NCI-H1092 (cell line): Measurements from ENCODE around the gene KIF25.

Source experiments
- DNase-seq: peaks from one replicate; lab custom pipeline; 2025; lab: John Stamatoyannopoulos, UW

Gene KIF25

DNA sequence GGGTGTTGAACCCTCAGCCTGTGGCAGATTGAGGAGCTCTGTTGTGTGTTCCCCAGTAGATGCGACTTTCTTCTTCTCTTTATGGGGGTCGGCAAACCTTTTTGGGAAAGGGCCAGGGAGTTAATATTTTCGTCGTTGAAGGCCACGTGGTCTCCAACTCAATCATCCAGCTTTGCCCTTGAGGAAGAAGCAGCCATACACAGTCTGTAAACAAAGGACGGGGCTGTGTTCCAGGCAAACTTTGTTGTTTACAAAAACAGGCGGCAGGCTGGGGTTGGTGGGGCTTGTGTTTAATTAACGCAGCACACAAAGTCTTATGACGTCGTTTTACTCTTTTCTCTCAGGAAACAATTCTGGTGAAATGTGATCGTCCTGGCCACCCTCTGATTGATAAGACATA lies 20.2 kb downstream of the KIF25 start:
- DNase-seq, result no peak

DNA sequence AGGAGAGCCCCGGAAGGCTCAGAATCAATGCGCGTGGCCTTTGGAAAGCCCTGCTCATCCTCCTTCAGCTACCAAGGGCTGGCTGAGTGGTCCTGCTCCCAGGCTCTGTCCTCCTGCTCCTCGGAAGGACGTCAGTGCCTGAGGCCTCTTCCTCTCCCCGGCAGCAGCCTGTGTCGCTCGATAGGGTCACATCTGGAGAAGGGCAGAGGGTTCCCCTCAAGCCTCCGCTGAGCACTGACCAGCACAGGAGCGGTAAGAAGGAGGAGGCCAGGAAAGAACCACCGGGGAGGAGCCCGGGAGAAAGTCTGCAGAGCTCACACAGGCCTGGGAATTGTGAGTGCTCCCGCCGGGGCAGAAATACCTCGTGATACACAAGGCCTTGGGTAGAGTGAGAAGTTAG lies 21.2 kb downstream of the KIF25 start:
- no peak for DNase-seq

DNA sequence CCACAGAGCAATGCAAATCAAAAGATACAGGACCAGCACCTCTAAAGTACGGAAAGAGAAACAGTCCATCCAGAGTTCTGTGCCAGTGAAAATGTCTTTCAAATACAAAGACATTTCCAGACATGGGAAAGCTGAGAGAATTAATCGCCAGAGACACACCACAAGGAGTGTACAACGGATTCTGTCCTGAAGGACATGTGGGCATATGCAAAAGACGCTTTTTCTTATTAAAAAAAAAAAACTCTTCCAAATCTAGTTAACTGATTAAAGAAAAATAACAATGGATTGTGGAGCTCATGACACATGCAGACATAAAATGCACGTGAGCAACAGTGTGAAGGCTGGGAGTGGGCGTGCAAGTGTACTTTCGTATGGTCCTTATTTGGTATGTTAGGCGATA lies 22.8 kb downstream of the KIF25 start:
- no peak for DNase-seq

GRCh38 chr6:168021581-168021980 lies 24.1 kb downstream of the KIF25 start:
- no peak for DNase-seq

DNA sequence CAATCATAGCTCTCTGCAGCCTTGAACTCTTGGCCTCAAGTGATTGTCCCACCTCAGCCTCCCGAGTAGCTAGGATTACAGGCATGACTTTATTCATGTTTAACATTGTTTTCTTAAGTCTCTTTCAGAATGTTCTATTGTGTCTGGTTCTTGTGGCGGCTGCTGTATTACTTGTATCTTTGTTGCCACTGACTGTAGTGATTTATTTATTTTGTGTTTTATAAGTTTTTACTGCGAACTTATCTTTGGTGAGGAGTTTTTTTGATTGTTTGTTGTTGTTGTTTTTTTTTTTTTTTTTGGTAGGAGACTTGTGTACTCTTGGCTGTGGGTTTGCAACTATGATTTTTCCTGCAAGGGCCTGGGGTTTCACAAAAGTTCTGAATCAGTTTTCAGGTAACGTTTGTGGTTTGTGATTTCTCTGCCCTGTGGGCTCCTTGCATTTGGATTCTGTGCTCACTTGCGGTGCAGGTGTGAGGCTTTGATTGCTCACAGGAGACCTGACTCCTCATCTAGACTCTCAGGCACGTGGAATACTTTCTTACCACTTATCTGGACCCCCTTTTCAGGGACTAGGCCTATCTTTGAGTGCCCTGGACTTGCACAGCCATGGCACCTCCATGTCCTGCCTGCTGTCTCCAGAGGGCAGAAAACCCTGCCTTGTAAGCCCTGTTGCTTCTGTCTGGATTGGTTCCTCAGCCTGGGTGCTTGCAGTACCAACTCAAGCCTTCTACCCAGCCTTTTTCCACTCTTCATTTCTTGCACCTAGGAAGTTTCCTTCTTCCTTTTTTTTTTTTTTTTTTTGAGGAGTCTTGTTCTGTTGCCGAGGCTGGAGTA lies 25.2 kb downstream of the KIF25 start:
- DNase-seq, result no peak

- no peak for DNase-seq
Measured at GRCh38 chr6:168024951-168025510, 27.6 kb downstream of the KIF25 start.

GRCh38 chr6:168025831-168026710 lies 28.6 kb downstream of the KIF25 start:
- no peak for DNase-seq

DNA sequence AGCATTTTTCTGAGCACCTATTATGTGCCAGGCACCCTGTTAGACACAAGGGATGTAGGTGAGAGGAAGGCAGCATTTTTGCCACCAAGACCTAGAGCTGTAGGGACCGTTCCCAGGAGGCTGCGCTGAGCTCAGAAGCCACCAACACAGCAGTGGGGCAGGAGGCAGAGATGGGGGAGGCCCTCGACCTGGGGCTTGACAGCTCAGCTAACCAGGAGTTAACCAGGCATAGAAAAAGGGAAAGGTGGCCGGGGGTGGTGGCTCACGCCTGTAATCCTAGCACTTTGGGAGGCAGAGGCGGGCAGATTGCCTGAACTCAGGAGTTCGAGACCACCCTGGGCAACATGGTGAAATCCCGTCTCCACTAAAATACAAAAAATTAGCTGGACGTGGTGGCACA lies 29.5 kb downstream of the KIF25 start:
- DNase-seq, result no peak

DNA sequence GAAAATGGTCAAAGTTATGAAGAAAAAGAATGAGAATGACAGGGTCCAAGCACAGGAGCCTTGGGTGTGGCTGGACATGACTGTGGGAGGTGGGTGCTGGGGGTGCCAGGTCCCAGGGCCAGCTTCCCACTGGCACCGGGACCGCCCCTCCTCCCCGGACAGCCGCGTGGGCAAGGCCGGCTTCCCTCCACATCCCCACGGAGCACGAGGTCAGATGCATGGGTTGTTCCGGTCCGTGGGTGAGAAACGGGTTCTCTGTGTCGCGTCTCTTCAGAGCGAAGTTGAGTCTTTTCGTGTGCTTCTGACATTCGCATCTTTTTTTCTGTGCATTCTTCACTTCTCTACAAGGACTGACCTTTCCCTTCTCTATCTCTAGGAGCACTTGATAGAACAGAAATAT lies 30.1 kb downstream of the KIF25 start:
- no peak for DNase-seq

- no peak for DNase-seq
Measured at GRCh38 chr6:168028181-168028580, 30.7 kb downstream of the KIF25 start.

GRCh38 chr6:168029459-168030217 lies 32.2 kb downstream of the KIF25 start:
- DNase-seq, result no peak

DNA sequence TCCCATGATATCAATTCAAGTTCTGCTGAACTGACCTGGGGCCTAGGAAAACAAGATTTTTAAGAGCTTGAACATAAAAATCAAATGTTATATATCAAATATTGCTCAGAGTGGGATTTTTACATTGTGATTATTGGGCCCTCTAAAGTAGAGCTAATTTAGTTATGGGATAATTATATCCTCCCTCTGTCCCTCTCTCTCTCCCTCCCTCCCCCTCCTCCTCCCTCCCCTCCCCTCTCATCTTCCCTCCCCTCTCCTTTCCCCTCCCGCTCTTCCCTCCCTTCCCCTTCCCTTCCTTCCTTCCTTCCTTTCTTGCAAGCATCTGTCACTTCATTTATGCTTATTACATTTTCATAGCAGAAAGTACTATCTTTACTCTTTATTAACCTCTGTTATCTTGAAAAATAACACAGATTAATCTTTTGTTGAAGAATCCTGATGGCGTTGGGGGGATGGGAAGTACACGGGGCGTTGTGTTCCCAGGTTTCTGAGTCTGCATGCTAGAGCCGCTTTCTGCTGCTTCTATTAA lies 32.8 kb downstream of the KIF25 start:
- DNase-seq, result no peak

DNA sequence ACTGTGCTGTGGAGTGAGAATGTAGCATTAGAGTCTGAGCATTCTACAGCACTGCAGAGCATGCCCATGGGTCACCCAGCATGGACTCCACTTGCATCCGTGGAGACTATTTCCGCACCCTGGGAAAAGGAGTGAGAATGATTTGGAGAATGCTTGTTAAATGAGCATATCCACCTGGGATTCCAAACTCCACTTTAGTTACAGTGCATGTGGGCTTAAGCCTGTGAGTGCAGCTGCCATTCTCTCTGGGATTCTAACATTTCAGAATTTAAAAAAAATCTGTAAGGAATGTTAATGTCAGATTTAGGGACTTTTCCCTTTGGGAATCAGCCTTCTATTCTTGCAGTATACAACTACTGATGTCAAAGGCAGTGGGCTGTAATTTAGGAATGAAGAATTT lies 33.4 kb downstream of the KIF25 start:
- no peak for DNase-seq

DNA sequence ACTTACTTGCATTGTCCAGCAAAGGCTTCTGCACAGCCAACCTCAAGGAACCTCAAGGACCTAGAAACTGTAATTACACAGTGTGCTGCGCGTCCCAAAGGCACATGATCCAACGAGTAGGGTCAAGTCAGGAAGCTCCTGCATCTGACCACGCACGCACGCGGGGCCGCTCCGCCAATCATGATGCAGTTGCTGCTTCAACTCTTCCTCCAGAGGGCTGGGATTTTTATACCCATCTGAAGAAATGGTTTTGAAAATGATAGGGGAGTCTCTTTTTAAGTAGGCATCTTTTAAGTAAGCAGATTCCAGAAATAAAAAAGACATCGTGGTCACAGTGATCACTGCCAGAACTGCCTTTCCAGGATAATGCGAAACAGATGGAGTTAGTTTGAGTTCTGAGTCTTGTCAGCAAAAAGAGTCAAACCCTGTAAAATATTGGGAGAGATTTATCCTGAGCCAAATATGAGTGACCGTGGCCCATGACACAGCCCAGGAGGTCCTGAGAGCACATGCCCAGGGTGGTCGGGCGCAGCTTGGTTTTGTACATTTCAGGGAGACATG lies 34.0 kb downstream of the KIF25 start:
- DNase-seq, result no peak

DNA sequence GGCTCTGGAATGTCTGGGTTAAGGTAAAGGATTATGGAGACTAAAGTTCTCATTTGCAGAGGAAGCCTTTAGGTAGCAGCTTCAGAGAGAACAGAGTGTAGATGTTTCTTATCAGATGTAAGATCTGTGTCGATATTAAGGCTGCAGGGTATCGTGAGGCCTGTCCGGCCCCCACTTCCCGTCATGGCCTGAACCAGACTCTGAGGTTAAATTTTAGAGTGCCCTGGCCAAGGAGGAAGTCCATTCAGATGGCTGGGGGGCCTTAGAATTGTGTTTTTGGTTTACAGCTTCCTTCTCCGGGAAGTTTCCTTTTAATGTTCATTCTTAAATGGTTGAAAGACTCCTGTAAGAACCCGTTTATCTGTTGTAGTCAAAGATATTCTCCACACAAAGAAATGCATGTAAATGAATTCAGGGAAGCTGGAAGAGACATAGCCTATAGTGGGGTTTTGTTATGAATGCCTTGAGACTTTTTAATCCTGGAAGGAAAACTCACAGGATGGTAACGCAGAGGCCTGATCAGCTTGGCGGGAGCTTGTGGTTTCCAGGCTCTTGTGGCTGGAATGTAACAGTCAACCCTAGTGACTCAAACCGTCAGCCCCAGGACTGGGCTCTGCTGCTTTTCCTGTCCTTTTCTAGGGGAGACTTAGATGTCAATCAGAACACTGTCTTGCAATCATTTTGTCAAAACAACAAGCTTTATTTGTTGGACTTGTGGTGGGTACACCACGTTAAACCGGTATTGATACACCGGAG lies 34.7 kb downstream of the KIF25 start:
- DNase-seq, result no peak

DNA sequence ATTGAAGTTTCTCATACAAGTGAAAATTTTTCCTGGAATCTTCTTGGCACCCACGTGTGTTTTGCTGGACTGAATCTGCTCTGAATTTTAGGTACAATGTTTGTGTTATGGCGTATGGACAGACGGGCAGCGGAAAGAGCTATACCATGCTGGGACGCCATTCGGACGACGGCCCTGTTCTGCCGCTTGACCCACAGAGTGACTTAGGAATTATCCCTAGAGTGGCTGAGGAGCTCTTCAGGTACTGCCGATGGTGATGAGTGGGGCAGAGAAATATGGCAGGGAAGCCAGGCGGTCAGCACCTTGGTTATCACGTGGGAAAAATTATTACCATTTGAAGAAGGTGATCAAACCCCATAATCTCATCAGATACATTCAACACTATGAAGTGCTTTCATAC lies 36.3 kb downstream of the KIF25 start:
- DNase-seq, result no peak

DNA sequence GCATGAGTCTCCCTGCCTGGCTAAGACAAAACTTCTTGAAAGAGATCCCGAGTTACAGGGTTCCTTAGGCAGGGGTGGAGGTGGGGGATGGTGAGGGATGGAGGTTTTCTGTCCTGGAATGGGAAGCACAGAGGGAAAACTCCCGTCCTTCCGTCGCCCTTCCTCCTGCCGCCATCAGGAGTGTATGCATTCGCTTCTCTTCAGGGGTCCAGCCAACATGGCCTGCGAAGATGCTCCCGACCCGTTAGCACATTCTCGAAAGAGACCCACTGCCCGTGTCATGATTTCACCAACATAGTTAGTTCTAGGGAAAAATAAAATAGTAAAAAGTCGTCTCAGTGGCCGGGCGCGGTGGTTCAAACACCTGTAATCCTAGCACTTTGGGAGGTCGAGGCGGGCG lies 37.1 kb downstream of the KIF25 start:
- DNase-seq, result no peak

GRCh38 chr6:168035098-168035660 lies 37.7 kb downstream of the KIF25 start:
- peak; percentile 54 for DNase-seq

DNA sequence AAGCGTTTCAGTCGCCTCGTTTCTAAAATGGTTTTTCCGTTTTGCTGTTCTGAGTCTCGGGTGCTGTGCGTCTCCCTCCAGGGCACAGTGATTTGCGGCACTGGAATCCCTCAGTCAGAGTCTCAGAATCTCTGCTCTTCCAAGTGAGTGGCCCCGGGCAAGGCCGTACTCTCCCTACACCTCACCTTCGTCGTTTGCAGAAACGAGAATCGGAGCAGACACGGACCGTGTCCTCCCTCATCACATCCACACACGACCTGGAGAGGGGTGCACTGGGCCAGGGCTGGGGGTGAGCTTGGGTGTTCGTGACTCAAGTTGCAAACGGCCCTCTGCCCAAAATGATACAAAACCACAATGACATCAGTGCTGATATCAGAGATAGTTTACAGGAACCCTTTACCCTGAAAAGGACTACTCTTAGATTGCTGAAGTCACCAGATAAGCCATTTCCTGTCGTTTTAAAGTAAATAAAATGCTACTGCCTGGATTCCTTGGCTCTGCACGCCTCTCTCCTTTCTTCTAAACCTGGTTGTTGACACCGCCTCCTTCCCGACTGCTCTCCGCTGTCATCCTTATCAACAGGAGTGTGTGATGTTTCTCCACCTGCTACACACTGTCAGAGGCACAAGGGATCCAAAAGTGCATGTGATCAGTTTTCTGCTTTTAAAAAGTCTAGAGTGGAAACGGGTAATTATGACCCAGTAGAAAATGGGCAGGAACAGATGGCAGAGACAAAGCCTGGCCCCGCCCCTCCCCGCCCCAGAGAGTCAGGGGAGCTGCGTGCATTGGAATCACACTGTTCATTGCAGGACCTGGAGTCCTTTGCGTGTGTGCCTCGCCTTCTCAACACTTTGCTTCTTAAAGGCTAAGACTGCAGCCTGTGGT lies 38.4 kb downstream of the KIF25 start:
- no peak for DNase-seq
